C4-2B (cell line): ENCODE measurements around the gene SIRT7.

Experiments
- CTCF ChIP-seq: fragments of 450-650 bp; conservative IDR thresholded peaks from 2 replicates; pipeline ENCODE4 v1.5.1; 2017; ENCODE audit warnings: mild to moderate bottlenecking
- ZFX ChIP-seq: fragments of 450-650 bp; IDR thresholded peaks from 2 replicates; pipeline ENCODE4 v1.6.1; 2017

- TF ChIP-seq CTCF (no peak), ZFX (no peak)
Measured at GRCh38 chr17:81885454-81885853, 32.5 kb downstream of the SIRT7 start.
